Amniotic epithelial cell (primary cell): ENCODE results near the gene GNPTG.
A peak's percentile ranks its signal among the peaks of the same experiment; 100 is the strongest.

ENCODE experiments used
- DNase-seq: peaks from one replicate; pipeline ENCODE4 v3.0.0-alpha.2; 2010; ENCODE audit warnings: low read depth

Gene GNPTG

GRCh38 chr16:1347286-1347855 lies 4.4 kb upstream of the GNPTG start:
- no peak for DNase-seq

- DNase-seq, result no peak
Observed at GRCh38 chr16:1347962-1348361, 3.8 kb upstream of the GNPTG start.

- no peak for DNase-seq
Observed at GRCh38 chr16:1348441-1348840, 3.3 kb upstream of the GNPTG start.

GRCh38 chr16:1348926-1349325 lies 2.8 kb upstream of the GNPTG start:
- no peak for DNase-seq

- no peak for DNase-seq
Observed at GRCh38 chr16:1349351-1349750, 2.4 kb upstream of the GNPTG start.

GRCh38 chr16:1349951-1350350 lies 1.8 kb upstream of the GNPTG start:
- DNase-seq, result no peak

GRCh38 chr16:1350691-1351090 lies 1.0 kb upstream of the GNPTG start:
- DNase-seq, result no peak

DNA sequence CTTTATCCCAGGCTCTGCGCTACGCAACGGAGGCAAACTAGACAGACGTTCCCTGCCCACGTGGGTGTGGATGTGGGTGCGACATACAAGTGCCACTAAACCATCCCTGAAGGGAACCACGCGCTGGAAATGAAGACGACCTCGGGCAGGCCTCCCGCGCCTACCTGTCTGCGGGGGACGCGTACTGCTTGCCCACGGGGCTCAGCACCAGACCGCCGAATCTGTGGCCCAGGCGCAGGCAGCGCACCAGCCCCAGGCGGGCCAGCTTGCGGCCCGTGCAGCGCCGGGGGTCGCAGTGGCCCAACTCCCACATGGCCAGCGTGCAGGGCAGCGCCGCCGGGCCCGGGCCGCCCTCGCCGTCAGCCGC lies 533 bp upstream of the GNPTG start:
- DNase-seq, result no peak

DNA sequence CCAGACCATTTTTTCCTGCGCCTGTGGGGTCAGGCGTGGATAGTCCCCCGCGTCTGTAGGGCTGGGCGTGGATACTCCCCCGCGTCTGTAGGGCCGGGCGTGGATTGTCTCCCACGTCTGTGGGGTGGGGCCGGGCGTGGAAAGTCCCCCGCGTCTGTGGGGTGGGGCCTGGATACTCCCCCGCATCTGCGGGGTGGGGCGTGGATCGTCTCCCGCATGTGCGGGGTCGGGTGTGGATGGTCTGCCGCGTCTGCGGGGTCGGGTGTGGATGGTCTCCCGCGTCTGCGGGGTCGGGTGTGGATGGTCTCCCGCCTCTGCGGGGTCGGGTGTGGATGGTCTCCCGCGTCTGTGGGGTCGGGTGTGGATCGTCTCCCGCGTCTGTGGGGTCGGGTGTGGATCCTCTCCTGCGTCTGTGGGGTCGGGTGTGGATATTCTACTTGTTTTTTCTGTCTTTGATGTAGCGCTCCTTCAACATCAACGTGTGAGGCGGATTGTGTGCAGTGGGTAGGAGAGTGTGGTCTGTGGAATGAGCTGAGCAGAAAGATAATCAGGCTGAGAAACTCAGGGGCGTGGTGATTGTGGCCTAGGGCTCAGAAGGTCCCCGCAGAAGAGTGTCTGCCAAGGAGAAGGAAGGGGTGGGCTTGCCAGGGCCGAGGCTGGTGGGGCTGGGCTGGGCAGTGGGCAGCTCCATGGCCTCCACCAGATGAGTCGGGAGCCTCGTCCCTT lies 3.2 kb downstream of the GNPTG start:
- no peak for DNase-seq

GRCh38 chr16:1355591-1355990 lies 3.9 kb downstream of the GNPTG start:
- DNase-seq, result no peak

GRCh38 chr16:1356061-1356900 lies 4.5 kb downstream of the GNPTG start:
- DNase-seq, result no peak

DNA sequence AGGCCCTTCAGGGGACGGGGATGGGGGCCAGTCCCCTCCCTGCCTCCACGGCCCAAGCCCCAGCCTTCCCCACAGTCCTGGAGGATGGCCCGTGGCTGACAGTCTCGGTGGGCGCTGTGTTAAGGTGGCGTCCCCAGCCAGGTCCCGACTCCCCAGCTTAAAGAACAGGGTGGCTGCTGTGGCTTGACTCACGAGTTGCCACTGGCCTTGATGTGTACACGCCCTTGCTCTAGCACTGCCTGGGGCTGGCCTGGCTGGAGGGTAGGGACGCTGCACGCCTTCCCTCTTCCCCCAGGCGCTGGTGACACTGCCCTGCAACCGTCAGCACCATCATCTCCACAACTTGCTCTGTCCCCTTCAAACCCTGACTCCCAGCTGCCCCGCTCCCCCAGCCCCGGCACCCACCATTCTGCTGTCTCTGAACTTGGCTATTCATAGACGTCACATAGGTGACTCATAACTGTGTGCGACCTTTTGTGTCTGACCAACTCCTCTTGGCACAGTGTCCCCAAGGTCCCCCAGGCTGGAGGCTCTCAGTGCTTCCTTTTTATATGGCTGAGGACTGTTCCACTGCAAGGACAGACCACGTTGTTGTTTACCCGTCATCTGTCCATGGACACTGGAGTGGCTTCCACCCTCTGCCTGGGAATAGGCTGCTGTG lies 6.3 kb downstream of the GNPTG start:
- no peak for DNase-seq

GRCh38 chr16:1361685-1362360 lies 10.1 kb downstream of the GNPTG start:
- DNase-seq, result no peak

DNA sequence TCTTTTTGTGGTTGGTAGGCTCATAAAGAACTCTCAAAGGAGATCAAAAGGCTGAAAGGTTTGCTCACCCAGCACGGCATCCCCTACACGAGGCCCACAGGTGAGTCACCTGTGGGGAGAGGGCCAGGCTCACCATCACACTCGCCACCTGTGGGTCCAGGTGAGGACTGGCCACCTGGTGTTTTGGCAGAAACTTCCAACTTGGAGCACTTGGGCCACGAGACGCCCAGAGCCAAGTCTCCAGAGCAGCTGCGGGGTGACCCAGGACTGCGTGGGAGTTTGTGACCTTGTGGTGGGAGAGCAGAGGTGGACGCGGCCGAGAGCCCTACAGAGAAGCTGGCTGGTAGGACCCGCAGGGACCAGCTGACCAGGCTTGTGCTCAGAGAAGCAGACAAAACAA lies 11.1 kb downstream of the GNPTG start:
- DNase-seq, result no peak

GRCh38 chr16:1363501-1364041 lies 11.8 kb downstream of the GNPTG start:
- DNase-seq, result peak; percentile 13

GRCh38 chr16:1364510-1364909 lies 12.8 kb downstream of the GNPTG start:
- no peak for DNase-seq

GRCh38 chr16:1366060-1366711 lies 14.5 kb downstream of the GNPTG start:
- DNase-seq, result no peak

- no peak for DNase-seq
Observed at GRCh38 chr16:1366712-1367299, 15.1 kb downstream of the GNPTG start.

DNA sequence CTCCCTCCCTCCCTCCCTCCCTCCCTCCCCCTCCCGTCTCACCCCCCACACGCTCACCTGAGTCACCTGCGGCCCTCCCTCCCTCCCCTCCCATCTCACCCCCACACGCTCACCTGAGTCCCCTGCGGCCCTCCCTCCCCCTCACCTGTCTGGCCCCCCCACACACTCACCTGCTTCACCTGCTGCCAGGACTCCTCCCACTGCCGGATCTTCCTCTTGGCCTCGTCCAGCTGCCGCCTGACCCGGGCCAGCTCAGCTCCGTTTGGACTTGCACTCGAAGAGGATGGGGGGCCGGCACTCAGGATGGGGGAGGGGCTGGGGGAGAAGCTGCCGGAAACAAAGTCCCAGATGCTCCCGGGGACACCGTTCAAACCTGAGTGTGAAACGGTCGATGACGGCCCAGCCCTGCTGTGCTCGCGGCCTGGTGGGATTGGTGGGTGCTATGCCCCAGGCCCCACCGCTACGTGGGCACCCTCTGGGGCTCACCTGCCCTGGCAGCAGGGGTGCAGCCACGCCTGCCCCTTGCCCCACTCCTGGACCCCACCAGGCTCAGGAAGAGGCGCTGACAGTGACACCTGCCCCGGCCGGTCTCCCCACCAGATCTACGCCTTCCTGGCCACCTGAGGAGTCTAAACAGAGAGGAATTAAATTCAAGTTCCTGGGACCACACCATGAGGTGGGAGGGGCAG lies 15.9 kb downstream of the GNPTG start:
- DNase-seq, result no peak
